H9 (cell line): ENCODE data around the gene MED29. TPM values are rescaled to one million over a fixed set of nuclear protein-coding genes. Genes with fewer than 3 reads are reported as not detected.

Experiments used
- DNase-seq: peaks from one replicate; pipeline ENCODE4 v3.0.0-alpha.2; 2017
- H2AFZ ChIP-seq: one replicate; pipeline ENCODE4 v1.6.1; 2013; ENCODE audit warnings: mild to moderate bottlenecking, low read length, control low read depth, moderate library complexity
- H2AK5ac ChIP-seq: 2 replicates; pipeline ENCODE4 v1.6.1; 2013; ENCODE audit warnings: low read length, control low read depth, mixed read lengths; ENCODE audit not compliant: insufficient read length
- H2BK120ac ChIP-seq: one replicate; pipeline ENCODE4 v1.6.1; 2013; ENCODE audit warnings: low read depth, mild to moderate bottlenecking, low read length, control low read depth, inconsistent platforms; ENCODE audit not compliant: poor library complexity, severe bottlenecking
- H2BK12ac ChIP-seq: 2 replicates; pipeline ENCODE4 v1.6.1; 2013; ENCODE audit warnings: low read length, control low read depth, mixed read lengths, low read depth; ENCODE audit not compliant: insufficient read length
- H2BK15ac ChIP-seq: 2 replicates; pipeline ENCODE4 v1.6.1; 2013; ENCODE audit warnings: low read depth, low read length, control low read depth
- H2BK20ac ChIP-seq: one replicate; pipeline ENCODE4 v1.6.1; 2013; ENCODE audit warnings: low read depth, mild to moderate bottlenecking, low read length, control low read depth, inconsistent platforms; ENCODE audit not compliant: poor library complexity, severe bottlenecking
- H2BK5ac ChIP-seq: 2 replicates; pipeline ENCODE4 v1.6.1; 2013; ENCODE audit warnings: low read length, control low read depth, mixed read lengths; ENCODE audit not compliant: insufficient read length
- H3K14ac ChIP-seq: 2 replicates; pipeline ENCODE4 v1.6.1; 2013; ENCODE audit warnings: low read length, control low read depth; ENCODE audit not compliant: insufficient read depth
- H3K18ac ChIP-seq: 2 replicates; pipeline ENCODE4 v1.6.1; 2013; ENCODE audit warnings: low read depth, mild to moderate bottlenecking, mixed read lengths, low read length, control low read depth; ENCODE audit not compliant: insufficient read length
- H3K23ac ChIP-seq: 2 replicates; pipeline ENCODE4 v1.6.1; 2013; ENCODE audit warnings: low read length, control low read depth, mixed read lengths, low read depth; ENCODE audit not compliant: insufficient read length
- H3K23me2 ChIP-seq: 2 replicates; pipeline ENCODE4 v1.6.1; 2013; ENCODE audit warnings: low read depth, mild to moderate bottlenecking, mixed read lengths, low read length, control low read depth; ENCODE audit not compliant: insufficient read length, poor library complexity, severe bottlenecking
- H3K27ac ChIP-seq: 2 replicates; pipeline ENCODE4 v1.5.1; 2013; ENCODE audit warnings: low read length, control low read depth, mixed read lengths, low read depth; ENCODE audit not compliant: insufficient read length
- H3K27me3 ChIP-seq: 2 replicates; pipeline ENCODE4 v1.6.1; 2013; ENCODE audit warnings: low read length, control low read depth, inconsistent platforms; ENCODE audit not compliant: insufficient read depth
- H3K4ac ChIP-seq: 2 replicates; pipeline ENCODE4 v1.6.1; 2013; ENCODE audit warnings: low read depth, mild to moderate bottlenecking, control low read depth, inconsistent platforms, low read length, moderate library complexity
- H3K4me1 ChIP-seq: 2 replicates; pipeline ENCODE4 v1.6.1; 2013; ENCODE audit warnings: low read length, control low read depth, inconsistent platforms; ENCODE audit not compliant: insufficient read depth
- H3K4me2 ChIP-seq: 2 replicates; pipeline ENCODE4 v1.6.1; 2013; ENCODE audit warnings: low read length, control low read depth, mixed read lengths; ENCODE audit not compliant: insufficient read length, insufficient read depth
- H3K56ac ChIP-seq: 2 replicates; pipeline ENCODE4 v1.6.1; 2013; ENCODE audit warnings: low read depth, mild to moderate bottlenecking, mixed read lengths, low read length, control low read depth; ENCODE audit not compliant: insufficient read length
- H3K79me1 ChIP-seq: 2 replicates; pipeline ENCODE4 v1.6.1; 2013; ENCODE audit warnings: low read depth, mild to moderate bottlenecking, moderate library complexity, low read length, control low read depth, inconsistent platforms; ENCODE audit not compliant: insufficient read depth, poor library complexity, severe bottlenecking
- H3K79me2 ChIP-seq: 2 replicates; pipeline ENCODE4 v1.6.1; 2013; ENCODE audit warnings: low read length, control low read depth, inconsistent platforms; ENCODE audit not compliant: insufficient read depth
- H3K9ac ChIP-seq: 2 replicates; pipeline ENCODE4 v1.6.1; 2013; ENCODE audit warnings: low read length, control low read depth, mixed read lengths; ENCODE audit not compliant: insufficient read length; ENCODE audit errors: extremely low read depth
- H3K9me3 ChIP-seq: one replicate; pipeline ENCODE4 v1.6.1; 2013; ENCODE audit warnings: low read depth, low read length, inconsistent platforms; ENCODE audit not compliant: control insufficient read depth
- H3T11ph ChIP-seq: one replicate; pipeline ENCODE4 v1.6.1; 2013; ENCODE audit warnings: mild to moderate bottlenecking, low read length, control low read depth, inconsistent platforms
- H4K20me1 ChIP-seq: one replicate; pipeline ENCODE4 v1.6.1; 2013; ENCODE audit not compliant: control insufficient read depth, insufficient read length, insufficient read depth
- H4K5ac ChIP-seq: 2 replicates; pipeline ENCODE4 v1.6.1; 2013; ENCODE audit warnings: low read depth, mild to moderate bottlenecking, mixed read lengths, low read length, control low read depth; ENCODE audit not compliant: insufficient read length
- H4K8ac ChIP-seq: replicated peaks from 2 replicates; pipeline ENCODE4 v1.6.1; 2013; ENCODE audit warnings: low read length, control low read depth, mixed read lengths, low read depth; ENCODE audit not compliant: insufficient read length
- H4K91ac ChIP-seq: 2 replicates; pipeline ENCODE4 v1.6.1; 2013; ENCODE audit warnings: low read depth, mild to moderate bottlenecking, moderate library complexity, mixed read lengths, low read length, control low read depth; ENCODE audit not compliant: insufficient read length
- H3K27ac Mint-ChIP-seq, 3 experiments: 2 replicates in 2 of 3; 3 replicates in 1 of 3; pipeline ENCODE4 v1.8.0; 2020 to 2021; ENCODE audit warnings: mixed read lengths in 3 of 3, mild to moderate bottlenecking in 1 of 3, moderate library complexity in 1 of 3
- H3K27me3 Mint-ChIP-seq: 2 replicates; pipeline ENCODE4 v1.8.0; 2021; ENCODE audit warnings: low read depth, mild to moderate bottlenecking, moderate library complexity, mixed read lengths
- H3K36me3 Mint-ChIP-seq, 3 experiments: 2 replicates in 2 of 3; 3 replicates in 1 of 3; pipeline ENCODE4 v1.8.0; 2020 to 2021; ENCODE audit warnings: low read depth in 3 of 3, mixed read lengths in 3 of 3; ENCODE audit not compliant: insufficient read depth in 1 of 3
- H3K4me1 Mint-ChIP-seq, 2 experiments: 2 replicates each; pipeline ENCODE4 v1.8.0; 2020; ENCODE audit warnings: mixed read lengths in 2 of 2
- H3K4me3 Mint-ChIP-seq, 2 experiments: 2 replicates in 1 of 2; 3 replicates in 1 of 2; pipeline ENCODE4 v1.8.0; 2020 to 2021; ENCODE audit warnings: mild to moderate bottlenecking in 2 of 2, mixed read lengths in 2 of 2, moderate library complexity in 1 of 2
- H3K9me3 Mint-ChIP-seq, 2 experiments: 2 replicates in 1 of 2; 3 replicates in 1 of 2; pipeline ENCODE4 v1.8.0; 2020; ENCODE audit warnings: mild to moderate bottlenecking in 2 of 2, mixed read lengths in 2 of 2, moderate library complexity in 1 of 2
- CTCF ChIP-seq: fragments of 200-600 bp; sonication (generic); conservative IDR thresholded peaks from 3 replicates; pipeline ENCODE4 v1.8.0; 2021; ENCODE audit warnings: antibody characterized with exemption, mild to moderate bottlenecking
- WGBS: extraction: QIAGEN DNeasy Blood & Tissue Kit; methylation state at CpG from one replicate; pipeline ENCODE4 v1.1.7; 2013; ENCODE audit warnings: missing lambda C conversion rate, low lambda C conversion rate, mixed read lengths; ENCODE audit not compliant: insufficient read length; ENCODE audit errors: extremely low coverage; 5-methylcytosine and 5-hydroxymethylcytosine counted together
- total RNA-seq: library from RNA; stranded (reverse); gene quantifications from 2 replicates; pipeline ENCODE4 v1.2.1, GENCODE V29; 2021

The MED29 gene
- total RNA-seq, 1 experiment from 2014 or later = 48.3 TPM

- no peak overlapping the region for H3T11ph ChIP-seq
- Mint-ChIP-seq H3K27ac (no peak overlapping the region), H3K36me3 (peaks cover 26 to 67% (median 59%) of the 10 kb centered on the region in 3 experiments; a peak in 6 of 7 replicates), H3K27me3 (no peaks in the 10 kb centered on the region), H3K4me1 (no peaks in the 10 kb centered on the region), H3K4me3 (no peak overlapping the region), H3K9me3 (no peaks in the 10 kb centered on the region)
- TF ChIP-seq CTCF = no peak
- H3K4me2 ChIP-seq = no peak overlapping the region
- no peak overlapping the region for H4K8ac ChIP-seq
- H3K79me2 ChIP-seq = no peaks in the 10 kb centered on the region
- no peak overlapping the region for H2BK5ac ChIP-seq
- no peak overlapping the region for H2BK20ac ChIP-seq
- no peak overlapping the region for H4K5ac ChIP-seq
- no peak overlapping the region for H2BK15ac ChIP-seq
- no peaks in the 10 kb centered on the region for H3K79me1 ChIP-seq
- no peaks in the 10 kb centered on the region for H3K23me2 ChIP-seq
- H4K20me1 ChIP-seq = no peaks in the 10 kb centered on the region
- H2BK120ac ChIP-seq = no peak overlapping the region
- no peak overlapping the region for H2AFZ ChIP-seq
- H3K4me1 ChIP-seq = no peaks in the 10 kb centered on the region
- DNase-seq = no peak
- H3K9ac ChIP-seq = no peak overlapping the region
- H2BK12ac ChIP-seq = no peak overlapping the region
- WGBS = no CpG with 5 or more reads among the region's 4 CpGs
- H3K14ac ChIP-seq = no peak overlapping the region
- no peak overlapping the region for H3K27ac ChIP-seq
- no peak overlapping the region for H4K91ac ChIP-seq
- H2AK5ac ChIP-seq = no peak overlapping the region
- H3K9me3 ChIP-seq = no peaks in the 10 kb centered on the region
- no peak overlapping the region for H3K23ac ChIP-seq
- no peaks in the 10 kb centered on the region; the same call in 1 of the 2 replicates for H3K27me3 ChIP-seq
- no peak overlapping the region for H3K56ac ChIP-seq
- no peak overlapping the region for H3K18ac ChIP-seq
- no peak overlapping the region for H3K4ac ChIP-seq
Observed at GRCh38 chr19:39351537-39352064, 39.6 kb upstream of the MED29 start.
